H9 (cell line): ENCODE data around the gene HCN4. TPM values are rescaled to one million over a fixed set of nuclear protein-coding genes. Genes with fewer than 3 reads are reported as not detected.
A peak's percentile ranks its signal among the peaks of the same experiment; 100 is the strongest.

ENCODE experiments used
- DNase-seq: peaks from one replicate; pipeline ENCODE4 v3.0.0-alpha.2; 2017
- H2AFZ ChIP-seq: one replicate; pipeline ENCODE4 v1.6.1; 2013; ENCODE audit warnings: mild to moderate bottlenecking, low read length, control low read depth, moderate library complexity
- H2AK5ac ChIP-seq: 2 replicates; pipeline ENCODE4 v1.6.1; 2013; ENCODE audit warnings: low read length, control low read depth, mixed read lengths; ENCODE audit not compliant: insufficient read length
- H2BK120ac ChIP-seq: one replicate; pipeline ENCODE4 v1.6.1; 2013; ENCODE audit warnings: low read depth, mild to moderate bottlenecking, low read length, control low read depth, inconsistent platforms; ENCODE audit not compliant: poor library complexity, severe bottlenecking
- H2BK12ac ChIP-seq: 2 replicates; pipeline ENCODE4 v1.6.1; 2013; ENCODE audit warnings: low read length, control low read depth, mixed read lengths, low read depth; ENCODE audit not compliant: insufficient read length
- H2BK15ac ChIP-seq: 2 replicates; pipeline ENCODE4 v1.6.1; 2013; ENCODE audit warnings: low read depth, low read length, control low read depth
- H2BK20ac ChIP-seq: one replicate; pipeline ENCODE4 v1.6.1; 2013; ENCODE audit warnings: low read depth, mild to moderate bottlenecking, low read length, control low read depth, inconsistent platforms; ENCODE audit not compliant: poor library complexity, severe bottlenecking
- H2BK5ac ChIP-seq: 2 replicates; pipeline ENCODE4 v1.6.1; 2013; ENCODE audit warnings: low read length, control low read depth, mixed read lengths; ENCODE audit not compliant: insufficient read length
- H3K14ac ChIP-seq: 2 replicates; pipeline ENCODE4 v1.6.1; 2013; ENCODE audit warnings: low read length, control low read depth; ENCODE audit not compliant: insufficient read depth
- H3K18ac ChIP-seq: 2 replicates; pipeline ENCODE4 v1.6.1; 2013; ENCODE audit warnings: low read depth, mild to moderate bottlenecking, mixed read lengths, low read length, control low read depth; ENCODE audit not compliant: insufficient read length
- H3K23ac ChIP-seq: 2 replicates; pipeline ENCODE4 v1.6.1; 2013; ENCODE audit warnings: low read length, control low read depth, mixed read lengths, low read depth; ENCODE audit not compliant: insufficient read length
- H3K23me2 ChIP-seq: 2 replicates; pipeline ENCODE4 v1.6.1; 2013; ENCODE audit warnings: low read depth, mild to moderate bottlenecking, mixed read lengths, low read length, control low read depth; ENCODE audit not compliant: insufficient read length, poor library complexity, severe bottlenecking
- H3K27ac ChIP-seq: 2 replicates; pipeline ENCODE4 v1.5.1; 2013; ENCODE audit warnings: low read length, control low read depth, mixed read lengths, low read depth; ENCODE audit not compliant: insufficient read length
- H3K27me3 ChIP-seq: 2 replicates; pipeline ENCODE4 v1.6.1; 2013; ENCODE audit warnings: low read length, control low read depth, inconsistent platforms; ENCODE audit not compliant: insufficient read depth
- H3K4ac ChIP-seq: 2 replicates; pipeline ENCODE4 v1.6.1; 2013; ENCODE audit warnings: low read depth, mild to moderate bottlenecking, control low read depth, inconsistent platforms, low read length, moderate library complexity
- H3K4me1 ChIP-seq: 2 replicates; pipeline ENCODE4 v1.6.1; 2013; ENCODE audit warnings: low read length, control low read depth, inconsistent platforms; ENCODE audit not compliant: insufficient read depth
- H3K4me2 ChIP-seq: 2 replicates; pipeline ENCODE4 v1.6.1; 2013; ENCODE audit warnings: low read length, control low read depth, mixed read lengths; ENCODE audit not compliant: insufficient read length, insufficient read depth
- H3K56ac ChIP-seq: 2 replicates; pipeline ENCODE4 v1.6.1; 2013; ENCODE audit warnings: low read depth, mild to moderate bottlenecking, mixed read lengths, low read length, control low read depth; ENCODE audit not compliant: insufficient read length
- H3K79me1 ChIP-seq: 2 replicates; pipeline ENCODE4 v1.6.1; 2013; ENCODE audit warnings: low read depth, mild to moderate bottlenecking, moderate library complexity, low read length, control low read depth, inconsistent platforms; ENCODE audit not compliant: insufficient read depth, poor library complexity, severe bottlenecking
- H3K79me2 ChIP-seq: 2 replicates; pipeline ENCODE4 v1.6.1; 2013; ENCODE audit warnings: low read length, control low read depth, inconsistent platforms; ENCODE audit not compliant: insufficient read depth
- H3K9ac ChIP-seq: 2 replicates; pipeline ENCODE4 v1.6.1; 2013; ENCODE audit warnings: low read length, control low read depth, mixed read lengths; ENCODE audit not compliant: insufficient read length; ENCODE audit errors: extremely low read depth
- H3K9me3 ChIP-seq: one replicate; pipeline ENCODE4 v1.6.1; 2013; ENCODE audit warnings: low read depth, low read length, inconsistent platforms; ENCODE audit not compliant: control insufficient read depth
- H3T11ph ChIP-seq: one replicate; pipeline ENCODE4 v1.6.1; 2013; ENCODE audit warnings: mild to moderate bottlenecking, low read length, control low read depth, inconsistent platforms
- H4K20me1 ChIP-seq: one replicate; pipeline ENCODE4 v1.6.1; 2013; ENCODE audit not compliant: control insufficient read depth, insufficient read length, insufficient read depth
- H4K5ac ChIP-seq: 2 replicates; pipeline ENCODE4 v1.6.1; 2013; ENCODE audit warnings: low read depth, mild to moderate bottlenecking, mixed read lengths, low read length, control low read depth; ENCODE audit not compliant: insufficient read length
- H4K8ac ChIP-seq: replicated peaks from 2 replicates; pipeline ENCODE4 v1.6.1; 2013; ENCODE audit warnings: low read length, control low read depth, mixed read lengths, low read depth; ENCODE audit not compliant: insufficient read length
- H4K91ac ChIP-seq: 2 replicates; pipeline ENCODE4 v1.6.1; 2013; ENCODE audit warnings: low read depth, mild to moderate bottlenecking, moderate library complexity, mixed read lengths, low read length, control low read depth; ENCODE audit not compliant: insufficient read length
- H3K27ac Mint-ChIP-seq, 3 experiments: 2 replicates in 2 of 3; 3 replicates in 1 of 3; pipeline ENCODE4 v1.8.0; 2020 to 2021; ENCODE audit warnings: mixed read lengths in 3 of 3, mild to moderate bottlenecking in 1 of 3, moderate library complexity in 1 of 3
- H3K27me3 Mint-ChIP-seq: 2 replicates; pipeline ENCODE4 v1.8.0; 2021; ENCODE audit warnings: low read depth, mild to moderate bottlenecking, moderate library complexity, mixed read lengths
- H3K36me3 Mint-ChIP-seq, 3 experiments: 2 replicates in 2 of 3; 3 replicates in 1 of 3; pipeline ENCODE4 v1.8.0; 2020 to 2021; ENCODE audit warnings: low read depth in 3 of 3, mixed read lengths in 3 of 3; ENCODE audit not compliant: insufficient read depth in 1 of 3
- H3K4me1 Mint-ChIP-seq, 2 experiments: 2 replicates each; pipeline ENCODE4 v1.8.0; 2020; ENCODE audit warnings: mixed read lengths in 2 of 2
- H3K4me3 Mint-ChIP-seq, 2 experiments: 2 replicates in 1 of 2; 3 replicates in 1 of 2; pipeline ENCODE4 v1.8.0; 2020 to 2021; ENCODE audit warnings: mild to moderate bottlenecking in 2 of 2, mixed read lengths in 2 of 2, moderate library complexity in 1 of 2
- H3K9me3 Mint-ChIP-seq, 2 experiments: 2 replicates in 1 of 2; 3 replicates in 1 of 2; pipeline ENCODE4 v1.8.0; 2020; ENCODE audit warnings: mild to moderate bottlenecking in 2 of 2, mixed read lengths in 2 of 2, moderate library complexity in 1 of 2
- CTCF ChIP-seq: fragments of 200-600 bp; sonication (generic); conservative IDR thresholded peaks from 3 replicates; pipeline ENCODE4 v1.8.0; 2021; ENCODE audit warnings: antibody characterized with exemption, mild to moderate bottlenecking
- WGBS: extraction: QIAGEN DNeasy Blood & Tissue Kit; methylation state at CpG from one replicate; pipeline ENCODE4 v1.1.7; 2013; ENCODE audit warnings: missing lambda C conversion rate, low lambda C conversion rate, mixed read lengths; ENCODE audit not compliant: insufficient read length; ENCODE audit errors: extremely low coverage; 5-methylcytosine and 5-hydroxymethylcytosine counted together
- total RNA-seq: library from RNA; stranded (reverse); gene quantifications from 2 replicates; pipeline ENCODE4 v1.2.1, GENCODE V29; 2021

The HCN4 gene
- total RNA-seq, 1 experiment from 2014 or later: 10.5 TPM

- Histone ChIP-seq H4K8ac (no peak overlapping the region), H2AFZ (no peak overlapping the region), H4K91ac (no peak overlapping the region), H2BK120ac (no peak overlapping the region), H3K23me2 (no peaks in the 10 kb centered on the region), H3K18ac (no peak overlapping the region), H3K4me2 (no peak overlapping the region), H3K14ac (no peak overlapping the region; the same call in 1 of the 2 replicates), H3T11ph (no peak overlapping the region), H3K27me3 (no peaks in the 10 kb centered on the region), H4K20me1 (peaks cover 3% of the 10 kb centered on the region), H2BK20ac (no peak overlapping the region), H2BK12ac (no peak overlapping the region), H3K56ac (no peak overlapping the region), H3K79me1 (no peaks in the 10 kb centered on the region), H4K5ac (no peak overlapping the region), H3K9me3 (no peaks in the 10 kb centered on the region), H2AK5ac (no peak overlapping the region), H3K4me1 (no peaks in the 10 kb centered on the region), H3K4ac (no peak overlapping the region), H3K27ac (no peak overlapping the region), H2BK15ac (no peak overlapping the region), H2BK5ac (no peak overlapping the region), H3K79me2 (no peaks in the 10 kb centered on the region), H3K9ac (no peak overlapping the region), H3K23ac (no peak overlapping the region)
- Mint-ChIP-seq H3K27me3 (no peaks in the 10 kb centered on the region), H3K36me3 (peaks cover 11 to 16% (median 14%) of the 10 kb centered on the region in 3 experiments), H3K9me3 (no peaks in the 10 kb centered on the region), H3K27ac (peak overlapping the region in 1 of 3 experiments; percentile 70; a peak in 1 of 7 replicates), H3K4me1 (0 out of 4 replicates have a peak, but pooled peaks cover 0 to 4% of the 10 kb centered on the region in 2 experiments), H3K4me3 (no peak overlapping the region)
- WGBS: no CpG with 5 or more reads among the region's 6 CpGs
- no peak for TF ChIP-seq CTCF
- DNase-seq: no peak
Measured at GRCh38 chr15:73338058-73338457, 30.7 kb downstream of the HCN4 start.
